Lung (tissue), 12 donors: ENCODE results near the gene LCN15. TPM values are rescaled to one million over a fixed set of nuclear protein-coding genes. Genes with fewer than 3 reads are reported as not detected.

ENCODE experiments used
- ATAC-seq: fragments of 200-7000 bp; cut with Tn5 transposase; one replicate; pipeline ENCODE4 v1.9.1; 2020; ENCODE audit warnings: moderate number of reproducible peaks; ENCODE audit not compliant: insufficient read depth, low FRiP score
- DNase-seq, 3 donors: peaks; one replicate each; pipeline ENCODE4 v3.0.0-alpha.2; 2013 to 2017
- H3K27ac ChIP-seq, 2 donors: one replicate each; pipeline ENCODE4 v1.5.1; 2013; ENCODE audit warnings: mild to moderate bottlenecking in 2 of 2, moderate library complexity in 2 of 2, control low read depth in 1 of 2, inconsistent platforms in 1 of 2, low read depth in 1 of 2, low read length in 1 of 2
- H3K27me3 ChIP-seq, 3 donors: one replicate each; pipeline ENCODE4 v1.5.1; 2013; ENCODE audit warnings: low read length in 2 of 3; ENCODE audit not compliant: control insufficient read depth in 3 of 3, insufficient read depth in 3 of 3
- H3K36me3 ChIP-seq, 4 donors: one replicate each; pipeline ENCODE4 v1.5.1; 2013; ENCODE audit warnings: low read length in 4 of 4, mild to moderate bottlenecking in 1 of 4, moderate library complexity in 1 of 4; ENCODE audit not compliant: control insufficient read depth in 4 of 4, insufficient read depth in 4 of 4
- H3K4me1 ChIP-seq, 5 donors: one replicate each; pipeline ENCODE4 v1.5.1; 2013; ENCODE audit warnings: low read length in 5 of 5, mild to moderate bottlenecking in 2 of 5, moderate library complexity in 1 of 5; ENCODE audit not compliant: control insufficient read depth in 5 of 5, insufficient read depth in 5 of 5
- H3K4me3 ChIP-seq: one replicate; pipeline ENCODE4 v1.5.1; 2013; ENCODE audit warnings: mild to moderate bottlenecking, control low read depth, moderate library complexity
- H3K9ac ChIP-seq, 2 donors: one replicate each; pipeline ENCODE4 v1.5.1; 2013; ENCODE audit warnings: low read length in 2 of 2, control low read depth in 1 of 2; ENCODE audit not compliant: insufficient read depth in 1 of 2
- H3K9me3 ChIP-seq, 4 donors: one replicate each; pipeline ENCODE4 v1.5.1; 2013; ENCODE audit warnings: low read length in 3 of 4, mild to moderate bottlenecking in 1 of 4, moderate library complexity in 1 of 4; ENCODE audit not compliant: control insufficient read depth in 4 of 4, insufficient read depth in 3 of 4
- CTCF ChIP-seq: IDR thresholded peaks from 2 replicates; pipeline ENCODE4 v1.5.1; 2012; ENCODE audit warnings: mild to moderate bottlenecking; ENCODE audit errors: control extremely low read depth, extremely low read depth
- WGBS, 2 donors: extraction: QIAGEN DNeasy Blood & Tissue Kit; methylation state at CpG; one replicate each; pipeline ENCODE4 v1.1.7; 2013; 5-methylcytosine and 5-hydroxymethylcytosine counted together
- polyA plus RNA-seq, 2 donors: library from polyadenylated mRNA; stranded (reverse); fragments of 200-250 nt; gene quantifications; one replicate each; pipeline ENCODE4 v1.2.1, GENCODE V29; 2013
- total RNA-seq, 2 donors: library from RNA; depleted of rRNA in 1 of 2; stranded (reverse); fragments of >200 nt in 1 of 2; gene quantifications; one replicate each; pipeline ENCODE4 v1.2.1, GENCODE V29; 2014 to 2021
- donor health status: control.
- donor health status: control.
- donor health status: Bipolar disorder and iron deficiency.
- donor health status: healthy.
- donor health status: DM: yes; HTN: yes; CAD: no.

The LCN15 gene
- total and polyA plus RNA-seq, 4 donors, result 0.16 TPM; not detected in 3

- Histone ChIP-seq H3K9ac (no peak overlapping the region), H3K4me1 (peaks cover 0 to 15% (median 10%) of the 10 kb centered on the region in 5 donors), H3K27ac (no peak overlapping the region), H3K27me3 (peaks cover 0 to 7% (median 4%) of the 10 kb centered on the region in 3 donors), H3K9me3 (no peaks in the 10 kb centered on the region), H3K36me3 (no peaks in the 10 kb centered on the region), H3K4me3 (no peak overlapping the region)
- WGBS, 2 donors, result 86 to 95% methylated on average over 15 to 18 of the region's 18 CpGs
- TF ChIP-seq CTCF, result no peak
- ATAC-seq, result no peak
- no peak for DNase-seq
These were observed 19.5 kb downstream of the LCN15 start for GRCh38 chr9:136744773-136745172.

- DNase-seq (no peak), ATAC-seq (no peak)
- H3K36me3 ChIP-seq, result no peaks in the 10 kb centered on the region
- H3K4me3 ChIP-seq, result no peak overlapping the region
- no peak for TF ChIP-seq CTCF
- H3K9me3 ChIP-seq, result no peaks in the 10 kb centered on the region
- H3K4me1 ChIP-seq, result peaks cover 0 to 15% (median 10%) of the 10 kb centered on the region in 5 donors
- peaks cover 0 to 7% (median 4%) of the 10 kb centered on the region in 3 donors for H3K27me3 ChIP-seq
- H3K27ac ChIP-seq, result no peak overlapping the region
- H3K9ac ChIP-seq, result no peak overlapping the region
- WGBS, 2 donors, result 90 to 93% methylated on average over 16 of the region's 16 CpGs
These were observed 20.6 kb downstream of the LCN15 start for GRCh38 chr9:136743639-136744211.

GRCh38 chr9:136742591-136743391 is 21.5 kb downstream of the LCN15 start, which contains the start of gene LCN10:
LCN10 (minus strand) TSS chr9:136742940; CDS start chr9:136742903, 37 bp downstream.
- Histone ChIP-seq H3K36me3 (no peaks in the 10 kb centered on the region), H3K9ac (no peak within 1 kb of the TSS), H3K27me3 (peaks cover 0 to 7% (median 4%) of the 10 kb centered on the region in 3 donors), H3K4me1 (peaks cover 0 to 15% (median 10%) of the 10 kb centered on the region in 5 donors), H3K4me3 (no peak within 1 kb of the TSS), H3K9me3 (no peaks in the 10 kb centered on the region), H3K27ac (no peak within 1 kb of the TSS)
- TF ChIP-seq CTCF, result no peak
- 49 to 65% methylated on average over 25 of the region's 25 CpGs for WGBS, 2 donors
- ATAC-seq (no peak), DNase-seq (peak in 1 of 3 donors; percentile 35)
